Measurements from ENCODE around the gene ZSCAN23.
A peak's percentile ranks its signal among the peaks of the same experiment; 100 is the strongest.
"Not testable (repeated sequence)": the region's sequence is repeated elsewhere in the genome, so short reads cannot be mapped to it uniquely, and the experiment has no call there.

Gene ZSCAN23

DNA sequence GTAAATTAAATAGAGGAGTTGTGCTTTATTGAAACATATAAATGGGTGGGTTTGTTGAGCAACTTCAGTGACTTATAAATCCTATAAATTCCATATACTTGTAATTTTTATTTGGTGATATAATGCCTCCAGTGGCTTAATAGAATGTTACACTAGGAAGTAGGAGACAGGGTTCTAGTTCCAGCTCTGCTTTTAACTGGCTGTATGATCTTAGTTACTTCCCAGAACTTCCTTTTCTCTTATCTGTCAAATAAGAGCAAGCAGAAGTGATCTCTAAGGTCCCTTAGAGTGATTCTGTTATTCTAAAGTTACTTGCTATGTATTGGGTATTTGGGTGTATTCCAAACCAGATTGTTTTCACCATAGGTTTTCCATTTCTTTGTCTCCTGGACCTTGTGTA, 10.2 kb downstream of the ZSCAN23 start:
- DNase-seq: no peak

DNA sequence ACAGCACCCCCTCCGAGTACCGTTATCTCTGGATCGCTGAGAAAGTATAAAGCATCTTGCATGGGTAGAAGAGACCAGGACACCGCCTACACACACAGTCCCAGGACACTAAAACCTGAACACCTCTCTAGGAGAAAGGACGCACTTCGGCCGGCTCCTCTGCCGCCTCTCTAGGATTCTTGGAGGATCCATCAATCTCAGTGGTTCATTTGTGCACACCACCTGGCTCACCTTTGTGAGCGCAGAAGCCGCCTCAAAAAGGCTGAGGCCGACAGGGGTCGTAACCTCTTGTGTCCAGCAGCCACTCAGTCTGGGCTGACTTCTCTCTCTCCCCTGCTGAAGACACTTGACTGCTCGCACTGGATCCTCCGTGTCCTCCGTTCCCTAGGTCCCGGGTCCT, 13.5 kb downstream of the ZSCAN23 start:
- DNase-seq: no peak

DNA sequence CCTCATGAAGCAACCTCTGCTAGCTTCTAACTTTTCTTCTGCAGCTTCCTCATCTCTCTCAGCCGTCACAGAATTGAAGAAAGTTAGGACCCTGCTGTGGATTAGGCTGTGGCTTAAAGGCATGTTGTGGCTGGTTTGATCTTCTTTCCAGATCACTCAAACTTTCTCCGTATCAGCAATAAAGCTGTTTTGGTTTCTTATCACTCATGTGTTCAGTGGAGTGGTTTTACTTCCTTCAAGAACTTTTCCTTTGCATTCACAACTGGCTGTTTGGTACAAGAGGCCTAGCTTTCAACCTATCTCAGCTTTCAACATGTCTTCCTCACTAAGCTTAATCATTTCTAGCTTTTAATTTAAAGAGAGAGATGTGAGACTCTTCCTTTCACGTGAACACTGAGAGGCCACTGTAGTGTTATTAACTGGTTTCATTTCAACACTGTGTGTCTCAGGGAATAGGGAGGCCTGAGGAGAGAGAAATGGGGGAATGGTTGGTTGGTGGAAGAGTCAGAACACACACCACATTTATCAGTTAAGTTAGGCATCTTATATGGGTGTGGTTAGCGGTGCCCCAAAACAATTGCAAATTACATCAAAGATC, 17.2 kb downstream of the ZSCAN23 start:
- no peak for DNase-seq

DNA sequence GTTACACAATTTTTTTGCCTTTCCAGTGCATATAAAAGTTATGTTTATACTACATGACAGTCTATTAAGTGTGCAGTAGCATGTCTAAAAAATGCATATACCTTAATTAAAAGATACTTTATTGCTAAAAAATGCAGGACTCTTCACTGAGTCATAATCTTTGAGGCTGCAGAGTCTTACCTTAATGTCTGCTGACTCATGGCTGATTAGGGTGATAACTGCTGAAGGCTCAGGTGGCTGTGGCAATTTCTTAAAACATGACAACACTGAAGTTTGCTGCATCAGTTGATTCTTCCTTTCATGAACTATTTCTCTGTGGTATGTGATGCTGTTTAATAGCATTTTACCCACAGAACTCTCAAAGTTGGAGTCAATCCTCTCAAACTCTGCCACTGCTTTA, 19.1 kb downstream of the ZSCAN23 start:
- no peak for DNase-seq

DNA sequence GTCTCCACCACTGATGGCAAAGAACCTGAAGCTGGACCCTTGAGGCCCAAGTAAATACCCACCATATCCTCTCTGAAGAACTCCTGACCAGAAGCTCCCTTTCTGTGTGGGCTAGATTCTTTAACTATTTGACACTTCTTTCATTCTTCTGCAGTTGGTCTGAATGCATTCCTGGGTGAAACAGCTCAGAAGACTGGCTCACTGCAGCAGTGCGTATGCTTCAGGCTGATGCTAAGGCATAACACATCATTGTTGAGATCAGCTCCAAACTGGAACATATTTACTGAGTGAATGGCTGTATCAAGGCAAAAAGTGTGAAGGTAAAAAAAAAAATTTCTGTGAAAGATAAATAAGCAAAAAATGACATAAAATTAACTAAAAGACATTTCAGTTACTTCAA, 19.7 kb downstream of the ZSCAN23 start:
- no peak for DNase-seq

DNA sequence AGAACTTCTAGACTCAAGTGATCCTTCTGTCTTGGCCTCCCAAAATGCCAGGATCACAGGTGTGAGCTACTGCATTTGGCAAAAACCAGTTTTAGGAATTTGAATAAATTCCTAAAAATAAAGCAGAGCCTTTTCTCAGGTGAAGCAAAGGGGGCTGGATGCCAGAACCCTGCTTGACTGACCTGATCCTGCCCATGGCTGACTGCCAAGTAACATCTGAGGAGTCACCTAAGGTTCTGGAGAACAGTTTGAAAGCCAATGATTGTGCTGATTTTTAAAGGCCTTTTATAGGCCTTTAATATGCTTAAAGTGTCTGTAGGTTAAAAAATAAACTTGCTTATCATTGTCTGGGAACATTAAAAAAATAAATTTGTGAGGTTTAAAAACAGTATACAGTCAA, 29.6 kb downstream of the ZSCAN23 start:
- no peak for DNase-seq

DNA sequence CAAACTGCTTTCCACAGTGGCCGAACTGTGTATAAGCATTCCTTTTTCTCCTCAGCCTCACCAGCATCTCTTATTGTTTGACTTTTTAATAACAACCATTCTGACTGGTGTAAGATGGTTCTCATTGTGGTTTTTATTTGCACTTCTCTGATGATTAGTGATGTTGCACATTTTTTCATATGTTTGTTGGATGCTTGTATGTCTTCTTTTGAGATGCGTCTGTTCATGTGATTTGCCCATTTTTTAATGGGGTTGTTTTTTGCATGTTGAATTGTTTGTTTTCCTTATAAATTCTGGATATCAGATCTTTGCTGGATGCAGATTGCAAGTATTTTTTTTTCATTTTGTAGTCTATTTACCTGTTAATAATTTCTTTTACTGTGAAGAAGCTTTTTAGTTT, 32.5 kb downstream of the ZSCAN23 start:
- no peak for DNase-seq

DNA sequence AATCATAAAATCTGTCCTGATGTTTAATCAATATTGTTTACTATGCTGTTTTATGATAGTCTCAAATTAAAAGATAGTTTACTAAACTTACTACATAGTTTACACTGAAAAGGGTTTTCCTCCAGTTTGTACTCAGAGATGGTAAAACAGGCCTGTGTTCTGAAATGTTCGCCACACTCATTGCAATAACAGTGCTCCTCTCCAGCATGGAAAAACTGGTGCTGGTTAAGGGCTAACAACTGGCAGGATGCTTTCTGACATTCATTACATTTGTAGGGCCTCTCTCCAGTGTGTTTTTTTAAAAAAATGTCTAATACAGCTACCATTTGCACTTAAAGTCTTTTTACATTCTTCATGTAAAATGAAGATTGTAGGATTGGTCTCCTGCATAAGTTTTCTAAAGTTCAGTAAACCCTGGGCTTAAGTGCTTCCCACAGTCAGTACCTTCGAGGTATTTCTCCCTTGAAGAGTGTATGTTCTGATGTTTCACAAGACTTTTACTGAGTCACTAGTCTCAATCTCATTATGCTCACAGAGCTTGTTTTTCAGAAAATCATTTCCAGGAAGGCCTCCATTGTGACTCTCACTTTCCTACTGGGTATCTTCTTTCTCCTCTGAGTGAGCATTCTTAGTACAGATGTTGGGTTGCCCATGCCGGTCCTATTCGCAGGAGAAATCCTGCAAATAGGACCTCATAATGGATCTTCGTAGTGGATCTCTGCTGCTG, 35.1 kb downstream of the ZSCAN23 start:
- DNase-seq: no peak

DNA sequence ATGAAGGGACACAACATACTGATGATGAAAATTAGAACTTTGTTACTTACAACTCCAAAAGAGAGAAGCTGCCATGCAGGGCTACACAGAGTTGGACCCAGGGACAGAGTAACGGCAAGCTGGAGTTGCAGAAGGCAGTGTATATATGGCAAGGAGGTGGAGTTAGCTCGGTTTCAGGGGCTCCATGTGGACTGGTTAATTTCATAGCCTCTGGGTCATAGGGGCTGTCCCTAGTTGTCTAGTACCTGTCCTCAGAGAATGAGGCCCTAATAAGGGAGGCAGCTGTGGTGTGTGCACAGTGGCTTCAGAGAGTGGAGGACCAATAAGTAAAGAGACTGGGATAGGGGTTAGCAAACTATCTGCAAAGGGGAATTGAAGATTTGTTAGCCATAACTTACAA, 35.9 kb downstream of the ZSCAN23 start:
- DNase-seq: no peak

DNA sequence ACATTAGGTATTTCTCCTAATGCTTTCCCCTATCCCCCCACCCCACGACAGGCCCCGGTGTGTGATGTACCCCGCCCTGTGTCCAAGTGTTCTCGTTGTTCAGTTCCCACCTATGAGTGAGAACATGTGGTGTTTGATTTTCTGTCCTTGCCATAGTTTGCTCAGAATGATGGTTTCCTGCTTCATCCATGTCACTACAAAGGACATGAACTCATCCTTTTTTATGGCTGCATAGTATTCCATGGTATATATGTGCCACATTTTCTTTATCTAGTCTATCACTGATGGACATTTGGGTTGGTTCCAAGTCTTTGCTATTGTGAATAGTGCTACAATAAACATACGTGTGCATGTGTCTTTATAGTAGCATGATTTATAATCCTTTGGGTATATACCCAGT, 39.4 kb downstream of the ZSCAN23 start:
- not testable (repeated sequence) for DNase-seq

DNA sequence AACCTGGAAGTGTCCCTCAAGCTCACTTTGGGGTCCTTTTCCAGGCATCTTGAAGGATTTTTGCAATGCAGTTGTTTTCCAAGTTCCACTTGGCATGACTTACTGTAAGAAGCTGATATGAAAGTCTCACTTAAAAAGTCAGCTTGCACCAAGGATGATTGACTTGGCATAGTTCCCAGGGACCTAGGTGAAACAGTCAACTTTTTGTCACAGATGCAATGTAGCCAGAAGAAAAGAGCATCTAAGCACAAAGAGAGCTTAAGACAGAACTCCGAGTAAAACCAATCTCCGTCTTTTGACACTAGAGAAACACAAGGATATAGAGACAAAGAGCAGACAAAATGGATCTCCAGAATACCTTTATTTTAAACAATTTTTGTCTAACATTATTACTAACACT, 41.1 kb downstream of the ZSCAN23 start:
- DNase-seq: no peak

DNA sequence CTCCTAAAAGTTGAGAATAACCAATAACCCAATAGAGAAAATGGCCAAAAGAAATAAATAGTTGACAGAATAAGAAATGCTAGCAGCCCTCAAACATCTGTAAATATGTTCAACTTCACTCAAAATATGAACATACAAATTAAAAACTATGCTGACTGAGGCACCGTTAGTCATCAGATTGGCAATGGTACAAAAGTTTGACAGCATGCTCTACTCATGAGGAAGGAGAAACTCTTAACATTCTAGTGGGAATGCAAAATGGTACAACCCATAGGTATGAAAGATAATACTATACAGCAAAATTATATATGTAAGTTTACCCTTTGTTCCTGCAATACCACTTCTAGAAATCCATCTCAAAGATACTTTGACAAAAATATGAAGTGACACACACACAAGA, 42.1 kb downstream of the ZSCAN23 start:
- DNase-seq: no peak

DNA sequence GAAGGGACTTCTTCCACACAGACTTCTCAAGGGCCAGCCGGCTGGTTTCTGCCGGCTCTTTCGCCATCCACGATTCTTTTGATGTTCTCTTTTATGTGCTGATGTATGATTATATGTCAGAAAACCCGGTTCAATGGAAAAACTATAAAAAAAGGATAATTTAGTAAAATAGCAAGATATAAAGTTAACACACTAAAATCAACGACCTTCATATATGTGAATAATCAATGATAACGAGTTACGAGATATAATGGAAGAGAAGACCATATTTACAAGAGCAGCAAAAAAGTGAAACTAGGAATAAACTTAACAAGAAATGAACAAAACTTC, 43.2 kb downstream of the ZSCAN23 start:
- no peak for DNase-seq

DNA sequence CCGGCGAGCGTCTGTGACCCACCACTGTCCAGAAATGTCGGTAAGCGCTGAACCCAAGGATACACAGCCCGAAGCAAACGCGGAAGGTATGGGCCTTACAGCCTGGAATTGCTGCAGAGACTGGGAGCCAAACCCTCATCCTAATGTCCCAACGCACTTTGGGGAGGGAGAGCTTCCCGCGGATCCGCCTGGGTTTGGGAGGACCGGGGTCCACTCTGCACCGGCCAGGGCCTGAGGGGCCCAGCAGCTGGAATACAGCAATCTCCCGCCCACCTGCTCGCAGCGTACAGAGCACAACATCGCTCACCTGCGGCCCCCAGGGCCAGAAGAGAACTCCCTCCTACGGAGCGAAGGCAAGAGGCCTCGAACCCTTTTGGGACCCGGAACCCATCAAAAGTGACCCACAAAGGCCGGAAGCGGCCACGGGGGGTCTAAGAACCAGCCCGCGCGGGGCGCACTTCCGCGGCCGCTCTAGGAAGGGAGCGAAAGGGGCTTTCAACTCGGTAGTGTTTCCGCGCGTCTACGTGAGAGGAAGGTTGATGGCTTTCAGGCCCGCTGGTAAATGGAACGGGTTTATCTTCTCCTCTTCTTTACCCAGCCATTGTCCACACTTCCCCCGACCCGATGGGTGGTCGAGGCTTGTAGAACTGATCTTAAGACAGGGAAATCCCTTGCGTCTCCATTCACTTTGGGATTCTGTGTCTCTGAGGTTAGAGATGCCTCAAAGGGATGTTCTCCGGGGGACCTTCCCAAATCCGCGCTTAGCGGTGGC, 43.8 kb downstream of the ZSCAN23 start, which contains the start of gene ZSCAN12:
Gene ZSCAN12 (minus strand): TSS at position 398 of the 772 bp plus-strand sequence. CDS start 1,342 bp downstream, outside the sequence.
- DNase-seq: peak; percentile 75

DNA sequence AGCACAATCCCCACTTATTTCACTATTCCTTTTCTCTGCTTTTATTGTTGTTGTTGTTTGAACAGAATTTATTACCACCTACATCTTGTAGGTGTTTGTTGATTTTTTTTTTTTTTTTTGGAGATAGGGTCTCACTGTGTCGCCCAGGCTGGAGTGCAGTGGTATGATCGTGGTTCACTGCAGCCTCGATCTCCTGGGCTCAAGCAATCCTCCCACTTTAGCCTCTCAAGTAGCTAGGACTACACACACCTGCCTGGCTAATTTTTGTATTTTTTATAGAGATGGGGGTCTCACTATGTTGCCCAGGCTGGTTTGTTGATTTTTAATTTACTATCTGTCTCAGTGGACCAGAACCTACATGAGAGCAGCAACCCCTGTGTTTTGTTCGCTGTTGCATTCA, 47.4 kb downstream of the ZSCAN23 start:
- DNase-seq: no peak

DNA sequence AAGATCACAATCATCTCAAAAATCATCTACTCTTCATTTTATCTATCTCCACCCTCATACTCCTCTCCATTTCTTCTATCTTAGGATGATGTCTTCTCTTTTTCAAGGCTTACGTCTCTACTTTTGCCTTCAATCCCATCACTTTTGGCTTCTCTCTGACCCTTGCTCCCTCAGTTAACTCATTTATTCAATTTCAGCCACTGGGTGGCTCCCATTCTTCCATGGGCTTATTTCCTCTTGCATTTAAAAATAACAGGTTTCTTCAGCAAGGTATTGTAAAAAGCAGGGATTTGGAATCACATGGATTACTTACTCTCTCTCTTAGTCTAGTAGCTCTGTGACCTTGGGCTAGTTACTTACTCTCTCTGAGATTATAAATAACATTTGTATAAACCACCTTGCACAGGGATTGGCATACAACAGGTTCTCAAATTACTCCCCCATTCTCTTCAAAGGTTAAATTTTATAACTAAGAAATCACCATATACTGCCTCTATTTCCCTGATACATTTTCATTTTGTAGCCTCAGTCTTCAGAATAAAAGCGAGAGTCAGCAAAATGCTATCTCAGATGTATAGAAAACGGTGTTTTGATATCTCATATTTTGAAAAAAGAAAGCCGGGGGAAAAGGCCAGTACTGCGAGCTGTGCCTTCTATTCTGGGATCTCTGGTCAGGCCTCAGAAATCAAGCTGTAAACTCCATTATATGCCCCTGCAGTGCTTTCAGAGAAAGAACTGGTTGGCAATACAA, 49.2 kb downstream of the ZSCAN23 start:
- no peak for DNase-seq

DNA sequence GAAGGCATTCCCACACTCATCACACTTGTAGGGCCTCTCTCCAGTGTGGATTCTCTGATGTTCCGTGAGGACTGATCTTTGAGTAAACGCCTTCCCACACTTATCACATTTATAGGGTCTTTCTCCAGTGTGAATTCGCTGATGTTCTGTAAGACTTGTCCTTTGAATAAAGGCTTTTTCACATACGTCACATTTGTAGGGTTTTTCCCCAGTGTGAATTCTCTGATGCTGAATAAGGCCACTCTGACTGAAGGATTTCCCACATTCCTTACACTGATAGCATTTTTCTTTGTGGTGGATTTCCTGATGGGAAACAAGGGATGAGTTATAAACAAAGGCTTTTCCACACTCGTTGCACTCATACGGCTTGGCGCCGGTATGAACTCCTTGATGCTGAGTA, 52.6 kb downstream of the ZSCAN23 start:
- no peak for DNase-seq

DNA sequence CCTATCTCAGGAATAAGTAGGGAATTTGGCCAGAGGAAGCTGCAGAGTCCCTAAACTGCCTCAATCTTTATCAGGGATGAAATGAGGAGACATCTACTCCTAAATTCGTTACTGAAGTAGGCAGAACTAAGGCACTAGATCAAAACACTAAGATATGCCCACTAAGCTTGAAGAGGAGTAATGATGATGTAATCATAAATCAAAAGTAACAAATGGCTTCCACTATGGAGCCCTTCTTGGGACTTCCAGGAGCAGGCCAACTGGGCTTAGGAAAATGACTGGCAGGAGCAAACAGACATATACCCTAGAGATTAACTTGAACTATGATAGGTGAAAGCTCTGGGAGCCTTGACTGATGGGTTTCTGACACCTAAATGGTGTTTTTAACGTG, 59.2 kb downstream of the ZSCAN23 start:
- no peak for DNase-seq

DNA sequence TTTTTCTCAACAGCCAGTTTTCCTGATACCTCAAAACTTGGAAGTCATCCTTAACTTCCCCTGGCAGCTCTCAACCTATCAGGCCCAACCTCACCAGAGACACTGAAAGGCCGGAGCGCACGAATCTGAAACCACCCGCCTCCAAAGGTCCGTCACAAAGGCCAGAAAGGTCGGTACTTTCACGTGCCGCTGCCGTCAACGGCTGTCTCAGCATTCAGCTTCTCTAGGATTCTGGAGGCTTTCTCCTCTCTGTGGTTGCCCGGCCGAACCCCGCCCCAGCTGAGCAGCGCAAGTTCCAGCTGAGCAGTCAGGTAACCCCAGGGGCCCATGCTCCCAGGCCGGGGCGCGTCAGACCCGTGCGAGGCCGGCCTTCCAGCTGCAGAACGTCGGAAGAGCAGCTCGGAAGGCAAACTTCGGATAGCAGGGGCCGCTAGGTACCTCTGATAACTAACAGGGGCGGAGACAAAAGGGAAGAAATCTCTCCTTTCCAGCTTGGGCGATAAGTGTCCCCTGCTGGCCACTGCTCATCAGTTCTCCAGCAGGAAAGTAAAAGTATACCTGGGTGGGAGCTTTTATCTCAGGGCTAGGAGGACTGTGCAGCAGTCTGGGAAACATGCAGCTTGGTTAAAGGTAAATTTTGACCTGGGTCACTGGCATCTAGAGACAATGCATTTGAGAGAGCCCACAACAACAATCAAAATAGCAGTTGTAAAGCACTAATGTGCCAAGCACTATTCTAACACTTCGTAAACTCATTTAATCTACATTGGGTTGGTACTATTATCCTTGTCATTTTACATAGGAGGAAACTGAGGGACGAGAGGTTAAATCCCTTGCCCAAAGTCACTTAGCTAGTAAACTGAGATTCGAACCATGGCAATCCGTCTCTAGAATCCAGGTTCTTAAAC, 59.8 kb downstream of the ZSCAN23 start:
- DNase-seq: peak; percentile 9

Measured in activated T-cell treated with anti-CD3 and anti-CD28 coated beads for 4 hours (primary cell).